GM18517 (cell line): ENCODE results near the gene LPAR1.
"Not testable (repeated sequence)": the region's sequence is repeated elsewhere in the genome, so short reads cannot be mapped to it uniquely, and the experiment has no call there.

Experiments
- ATAC-seq: cut with Tn5 transposase; IDR thresholded peaks from one replicate; pipeline ENCODE4 v1.9.1; 2021; ENCODE audit warnings: mild to moderate bottlenecking, moderate library complexity; ENCODE audit not compliant: unreplicated experiment

The LPAR1 gene, protein sequence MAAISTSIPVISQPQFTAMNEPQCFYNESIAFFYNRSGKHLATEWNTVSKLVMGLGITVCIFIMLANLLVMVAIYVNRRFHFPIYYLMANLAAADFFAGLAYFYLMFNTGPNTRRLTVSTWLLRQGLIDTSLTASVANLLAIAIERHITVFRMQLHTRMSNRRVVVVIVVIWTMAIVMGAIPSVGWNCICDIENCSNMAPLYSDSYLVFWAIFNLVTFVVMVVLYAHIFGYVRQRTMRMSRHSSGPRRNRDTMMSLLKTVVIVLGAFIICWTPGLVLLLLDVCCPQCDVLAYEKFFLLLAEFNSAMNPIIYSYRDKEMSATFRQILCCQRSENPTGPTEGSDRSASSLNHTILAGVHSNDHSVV

DNA sequence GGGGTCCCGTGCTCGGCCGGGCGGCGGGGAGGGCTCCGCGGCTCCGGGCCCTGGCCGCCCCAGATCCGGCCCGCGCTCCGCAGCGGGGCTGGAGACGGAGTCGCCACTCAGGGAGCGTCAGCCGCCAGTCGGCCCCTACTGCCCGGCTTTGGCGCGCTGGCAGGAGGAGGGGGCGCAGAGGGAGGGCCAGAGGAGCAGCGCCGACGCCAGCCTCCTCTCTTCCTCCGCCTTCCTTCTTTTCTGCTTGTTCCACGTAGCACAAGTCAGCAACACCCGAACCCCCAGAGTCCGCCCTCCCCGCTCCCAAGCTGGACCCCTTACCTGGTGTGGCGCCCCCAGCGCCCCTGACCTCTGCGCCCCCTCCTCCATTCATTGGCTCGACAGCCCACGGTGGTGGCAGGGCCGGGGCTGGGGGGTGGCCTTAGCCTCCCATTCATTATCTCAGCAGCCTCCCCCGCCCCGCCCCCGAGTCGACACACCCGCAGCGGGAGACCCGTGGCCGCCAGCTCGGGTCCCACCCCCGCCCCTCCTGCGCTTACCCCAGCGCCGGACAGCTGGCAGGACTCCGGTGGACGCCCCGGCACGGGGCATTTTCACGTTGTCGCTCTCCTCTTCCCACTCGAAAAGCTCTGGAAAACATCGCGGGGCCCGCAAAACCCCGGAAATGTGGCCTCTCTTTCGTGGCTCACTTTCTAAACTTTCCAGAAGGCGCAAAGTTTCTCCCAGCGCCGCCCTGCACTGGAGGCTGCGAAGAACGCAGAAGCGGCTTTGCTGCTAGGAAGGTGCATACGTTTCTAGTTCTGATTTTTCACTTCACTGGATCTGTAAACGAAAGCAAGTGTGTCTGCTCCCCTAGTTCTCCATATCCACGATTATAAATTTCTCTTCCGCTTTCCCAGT, at the start of gene LPAR1:
Gene LPAR1 (minus strand): TSS at position 140 of the 900 bp plus-strand sequence. CDS start 66,353 bp downstream, outside the sequence.
- no peak for ATAC-seq

DNA sequence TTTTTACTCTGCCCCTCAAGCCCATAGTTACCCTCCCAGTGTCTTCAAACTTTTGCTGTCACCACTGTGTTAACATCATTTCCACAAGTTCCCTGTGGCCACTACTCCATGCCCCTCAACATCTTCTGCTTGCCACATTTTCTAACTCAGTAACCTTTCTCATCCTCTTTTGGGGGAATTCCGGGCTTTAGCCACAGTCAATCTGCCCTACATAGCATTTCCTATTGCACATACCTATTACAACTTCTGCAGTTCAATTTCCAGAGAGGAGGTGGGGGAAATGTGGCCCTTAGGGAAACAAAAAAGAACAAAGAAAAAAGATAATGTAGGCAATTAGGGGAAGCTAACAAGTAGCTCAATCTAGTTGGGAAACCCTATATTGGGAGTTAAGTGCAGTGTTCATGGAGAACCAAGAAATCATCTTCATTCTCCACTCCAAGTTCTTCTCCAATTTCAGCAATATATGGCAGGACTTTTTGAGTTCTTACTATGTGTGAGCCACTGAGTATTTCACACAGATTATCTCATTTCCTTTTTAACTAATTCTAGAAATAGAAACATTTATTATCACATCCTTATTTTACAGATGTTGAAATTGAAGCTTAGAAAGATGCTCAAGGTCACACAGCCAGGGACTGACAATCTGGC, 40.2 kb upstream of the LPAR1 start:
- ATAC-seq = no peak

DNA sequence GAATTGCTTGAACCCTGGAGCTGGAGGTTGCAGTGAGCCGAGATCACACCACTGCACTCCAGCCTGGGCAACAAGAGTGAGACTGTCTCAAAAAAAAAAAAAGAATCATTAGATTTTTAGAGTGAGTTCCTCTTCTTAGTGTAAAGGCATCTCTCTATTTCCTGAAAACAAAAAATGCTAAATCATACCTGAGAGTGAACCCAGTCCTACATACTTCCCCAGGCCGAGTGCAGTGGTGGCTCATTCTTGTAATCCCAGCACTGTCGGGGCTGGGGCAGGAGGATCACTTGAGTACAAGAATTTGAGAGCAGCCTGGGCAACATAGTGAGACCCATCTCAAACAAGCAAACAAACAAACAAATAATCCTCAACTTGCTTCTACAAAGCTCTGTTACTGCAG, 38.2 kb upstream of the LPAR1 start:
- ATAC-seq = no peak

DNA sequence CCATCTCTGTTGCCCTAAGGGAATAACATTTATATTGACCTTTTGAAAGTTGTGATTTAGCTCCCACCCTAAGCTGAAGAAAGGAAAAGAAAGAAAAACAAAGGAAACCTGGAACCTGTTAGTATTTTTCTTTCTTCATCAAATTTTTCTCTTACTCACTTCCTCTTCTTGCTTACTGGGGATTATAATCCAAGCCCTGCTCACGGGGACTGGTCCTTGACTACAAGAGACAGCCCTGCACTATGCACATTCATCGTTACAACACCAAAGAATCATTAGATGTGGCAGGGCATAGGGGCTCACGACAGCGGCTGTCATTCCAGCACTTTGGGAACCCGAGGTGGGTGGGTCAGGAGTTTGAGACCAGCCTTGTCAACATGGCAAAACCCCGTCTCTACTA, 37.8 kb upstream of the LPAR1 start:
- no peak for ATAC-seq

DNA sequence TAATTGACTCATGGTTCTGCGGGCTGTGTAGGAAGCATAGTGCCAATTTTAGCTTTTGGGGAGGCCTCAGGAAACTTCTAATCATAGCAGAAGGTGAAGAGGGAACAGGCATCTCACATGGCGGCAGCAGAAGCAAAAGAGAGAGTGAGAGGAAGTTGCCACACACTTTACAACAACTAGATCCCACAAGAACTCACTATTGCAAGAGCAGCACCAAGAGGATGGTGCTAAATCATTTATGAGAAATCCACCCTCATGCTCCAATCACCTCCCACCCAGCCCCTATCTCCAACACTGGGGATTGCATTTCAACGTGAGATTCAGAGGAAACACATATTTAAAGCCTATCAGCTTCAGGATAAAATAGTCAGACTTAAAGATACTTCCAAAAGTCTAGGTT, 36.1 kb upstream of the LPAR1 start:
- no peak for ATAC-seq

DNA sequence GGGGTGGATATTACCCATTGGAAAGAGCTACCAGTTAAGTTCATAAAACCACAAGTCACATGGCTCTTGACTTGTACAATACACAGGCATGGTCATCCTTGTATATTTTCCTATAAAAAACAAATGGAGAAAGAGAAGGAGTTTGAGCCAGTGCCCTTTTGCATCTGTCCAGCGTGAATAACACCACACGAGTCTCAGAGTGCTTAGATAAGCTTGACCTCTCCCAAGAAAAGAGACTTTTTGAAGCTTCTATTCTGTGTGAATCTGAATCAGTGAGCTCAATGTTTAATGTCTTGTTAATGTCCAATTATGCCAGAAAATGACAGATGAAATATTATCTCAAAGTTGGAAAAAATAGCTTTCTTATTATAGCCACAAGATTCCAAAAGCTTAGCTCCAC, 30.9 kb upstream of the LPAR1 start:
- no peak for ATAC-seq

DNA sequence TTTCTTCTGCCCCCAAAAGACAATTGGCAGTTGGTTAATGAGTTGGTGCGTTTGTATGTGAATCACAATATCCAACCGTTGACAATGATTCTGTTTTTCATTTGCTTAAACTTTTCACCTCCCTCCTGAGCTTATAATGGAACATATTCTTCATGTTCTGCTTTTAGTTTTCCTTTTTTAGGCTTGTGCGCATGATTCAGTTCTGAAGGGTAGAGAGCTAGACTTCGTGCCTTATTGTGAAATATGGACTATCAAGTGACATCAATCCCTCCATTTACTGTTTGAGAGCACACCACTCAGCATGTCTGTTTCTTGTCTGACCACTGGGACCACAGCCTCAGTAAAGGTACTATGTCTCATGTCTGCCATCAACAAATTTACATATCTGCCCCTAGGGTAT, 30.5 kb upstream of the LPAR1 start:
- no peak for ATAC-seq

DNA sequence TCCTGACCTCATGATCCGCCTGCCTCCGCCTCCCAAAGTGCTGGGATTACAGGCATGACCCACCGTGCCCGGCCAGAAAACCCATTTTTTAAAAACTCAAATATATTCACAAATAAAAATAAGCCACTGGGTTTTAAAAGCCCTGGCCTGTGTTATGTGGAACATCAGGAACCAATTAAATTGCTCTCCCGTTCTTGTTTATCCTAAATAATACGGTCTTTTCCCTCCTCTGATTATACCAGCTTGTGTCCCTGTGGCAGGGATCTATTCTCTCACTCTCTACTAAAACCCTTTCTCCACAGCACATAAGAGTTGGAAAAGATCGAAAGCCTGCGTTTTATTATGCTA, 30.1 kb upstream of the LPAR1 start:
- ATAC-seq = no peak

DNA sequence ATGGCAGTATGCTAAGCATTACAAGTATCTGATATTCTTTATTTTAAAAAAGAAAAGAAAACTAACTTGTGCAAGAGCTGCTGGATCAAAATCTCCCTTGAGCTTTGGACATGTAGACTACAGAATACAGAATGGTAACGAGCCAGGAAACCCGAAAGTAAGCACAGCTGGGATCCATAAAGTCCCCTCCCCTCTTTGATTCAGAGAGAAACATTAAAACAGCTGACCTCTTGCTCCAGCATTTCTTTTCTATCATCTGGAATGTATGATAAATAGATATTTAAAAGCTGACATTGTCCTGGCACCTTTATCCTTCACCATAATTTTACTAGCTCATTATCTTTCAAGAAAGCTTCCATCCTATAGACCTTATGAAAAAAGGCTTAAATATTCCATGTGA, 28.2 kb upstream of the LPAR1 start:
- no peak for ATAC-seq

DNA sequence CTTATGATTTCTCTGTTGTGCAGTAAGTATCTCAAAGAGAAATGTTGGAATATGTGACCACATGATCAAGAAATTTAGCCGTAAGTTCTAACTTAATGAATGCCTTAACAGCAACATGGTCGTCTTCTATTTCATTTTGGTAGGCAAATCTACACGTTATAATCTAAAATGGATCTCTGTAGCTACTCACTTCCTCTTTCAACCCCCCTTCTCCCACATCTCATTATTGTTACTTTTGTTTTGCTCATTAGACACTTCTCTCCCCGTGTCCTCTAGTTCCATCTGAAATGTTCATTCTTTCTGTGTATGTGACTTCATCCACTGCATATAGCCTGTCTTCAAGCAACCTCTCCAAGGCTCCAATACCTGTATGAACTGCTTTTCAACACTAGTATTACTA, 27.1 kb upstream of the LPAR1 start:
- no peak for ATAC-seq

DNA sequence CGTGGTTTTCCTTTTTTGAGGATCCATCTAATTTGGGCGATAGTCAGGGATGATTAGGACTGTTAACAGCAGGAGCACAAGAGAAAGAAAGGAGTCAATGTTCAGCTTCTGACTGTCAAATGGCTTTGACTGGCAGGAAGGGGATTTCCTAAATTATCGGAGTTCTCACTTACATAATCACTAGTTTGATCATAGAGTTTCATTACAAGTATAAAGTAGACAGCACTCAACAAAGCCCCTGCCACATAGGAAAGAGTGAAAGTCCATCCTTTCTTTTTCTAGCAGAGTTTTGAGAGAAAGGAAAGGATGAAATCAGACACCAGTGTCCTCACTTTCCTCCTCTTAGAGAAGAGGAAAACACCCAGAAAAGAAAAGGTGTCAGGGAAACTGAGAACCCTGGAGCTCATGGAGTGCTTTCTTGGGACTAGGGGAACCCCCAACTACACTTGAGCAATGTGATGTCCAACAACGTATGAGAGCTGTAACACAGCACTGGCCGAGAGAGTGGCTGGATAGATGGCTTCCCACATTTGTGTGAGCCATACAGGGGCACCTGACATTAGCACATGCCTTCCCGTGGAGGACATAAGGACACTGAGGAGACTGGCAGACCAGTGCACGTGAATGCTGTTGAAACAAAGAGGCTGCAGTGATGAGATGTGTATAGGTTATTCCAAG, 26.0 kb upstream of the LPAR1 start:
- no peak for ATAC-seq

DNA sequence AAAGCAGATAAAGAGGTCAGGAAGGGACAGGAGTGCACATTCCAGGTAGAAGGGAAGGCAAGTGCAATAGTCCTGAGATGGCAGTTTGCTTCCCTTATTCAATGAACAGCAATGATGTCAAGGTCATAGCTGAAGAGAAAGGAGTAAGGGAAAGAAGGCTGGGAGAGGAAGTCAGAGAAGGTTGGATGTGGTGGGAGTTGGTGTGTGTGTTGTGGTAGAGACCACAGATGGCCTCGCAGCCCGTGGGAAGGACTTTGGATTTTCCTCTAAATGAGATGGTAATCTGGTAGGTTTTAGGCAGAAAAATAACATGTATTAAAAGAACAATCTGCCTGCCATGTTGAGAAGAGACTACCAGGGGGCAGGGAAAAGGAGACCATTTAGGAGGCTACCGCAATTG, 25.1 kb upstream of the LPAR1 start:
- ATAC-seq = no peak

DNA sequence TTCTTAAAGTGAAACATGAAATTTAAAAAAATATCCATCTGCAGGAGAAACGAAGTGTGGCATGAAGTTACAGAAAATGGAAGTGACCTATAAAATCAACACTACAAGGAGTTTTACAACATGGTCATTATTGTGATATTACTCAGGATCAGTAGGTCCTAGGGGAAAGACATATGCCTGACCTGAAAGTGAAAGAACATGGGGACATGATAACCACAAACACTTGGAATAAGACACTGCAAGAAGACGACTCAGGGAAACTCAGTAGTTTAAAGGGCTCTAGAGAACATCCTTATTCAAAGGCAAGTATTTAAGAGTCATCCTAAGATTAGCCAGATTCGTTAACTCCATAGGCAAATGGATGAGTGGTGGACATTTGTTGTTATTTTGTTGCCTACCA, 19.9 kb upstream of the LPAR1 start:
- ATAC-seq = no peak

DNA sequence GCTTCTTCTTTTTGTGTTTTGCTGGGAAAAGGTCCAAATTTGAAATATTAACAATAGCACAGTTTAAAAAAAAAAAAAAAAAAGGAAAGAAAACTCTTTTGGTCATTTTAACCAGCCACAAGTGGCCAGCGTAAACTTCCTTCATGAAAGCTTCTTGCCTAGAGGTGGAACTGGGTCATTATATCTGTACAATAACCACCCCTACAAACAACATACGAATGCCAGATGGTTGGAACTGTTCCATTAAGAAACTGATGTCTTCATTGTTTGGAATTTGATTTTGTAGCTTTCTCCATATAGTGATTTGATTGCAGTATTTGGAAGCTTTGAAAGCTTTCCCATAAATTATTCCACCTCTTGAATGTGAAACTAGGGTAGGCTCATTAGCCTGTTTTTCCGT, 18.3 kb upstream of the LPAR1 start:
- no peak for ATAC-seq

DNA sequence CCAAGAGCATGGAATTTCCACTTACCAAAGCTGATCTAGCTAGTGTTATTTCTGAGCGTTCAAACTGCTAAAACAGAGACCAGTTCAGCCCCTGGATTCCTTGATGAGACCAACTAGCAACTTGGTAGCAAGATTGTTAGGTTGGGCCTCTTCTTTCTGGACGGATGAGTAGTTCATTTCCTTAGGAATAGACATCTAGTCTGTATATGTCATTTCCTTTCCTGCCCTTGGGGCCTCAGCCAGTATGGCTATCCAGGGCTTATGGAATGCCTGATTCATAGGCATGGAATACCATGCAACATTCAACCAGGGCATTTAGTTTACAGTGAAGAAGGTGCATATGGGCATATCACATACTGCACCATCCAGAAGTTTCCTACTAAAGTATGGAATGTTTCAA, 14.5 kb upstream of the LPAR1 start:
- ATAC-seq = no peak

DNA sequence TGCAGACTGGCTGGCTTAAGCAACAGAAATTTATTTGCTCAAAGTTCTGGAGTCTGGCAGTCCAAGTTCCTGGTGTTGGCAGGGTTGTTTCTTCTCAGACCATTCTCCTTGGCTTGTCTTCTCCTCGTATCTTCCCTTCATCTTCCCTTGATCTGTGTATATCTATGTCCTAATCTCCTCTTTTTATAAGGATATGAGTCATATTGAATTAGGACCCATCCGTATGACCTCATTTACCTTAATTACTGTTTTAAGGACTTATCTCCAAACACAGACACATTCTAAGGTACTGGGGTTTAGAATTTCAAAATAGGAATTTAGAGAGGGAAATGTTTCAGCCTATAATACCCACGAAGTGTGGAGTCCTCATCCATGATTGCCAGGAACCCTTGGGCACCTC, 13.1 kb upstream of the LPAR1 start:
- no peak for ATAC-seq

DNA sequence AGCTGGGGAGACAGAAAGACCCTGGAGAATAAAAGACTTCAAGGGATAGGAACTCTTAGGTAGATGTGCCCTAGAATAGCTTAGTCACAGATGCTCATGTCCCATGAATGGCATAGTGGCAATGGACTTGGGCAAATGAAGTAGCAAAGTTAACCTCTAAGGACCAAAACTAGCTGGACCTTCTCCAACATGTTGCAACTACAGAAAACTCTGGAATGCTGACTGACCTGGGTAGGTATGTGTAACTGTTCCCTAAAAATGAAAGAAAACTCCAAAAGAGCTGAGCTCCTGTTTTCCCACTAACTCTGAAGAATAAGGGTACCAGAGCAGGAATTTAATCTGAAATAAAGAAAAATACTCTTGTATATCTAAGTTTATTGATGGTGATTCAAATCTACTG, 12.5 kb upstream of the LPAR1 start:
- ATAC-seq = no peak

DNA sequence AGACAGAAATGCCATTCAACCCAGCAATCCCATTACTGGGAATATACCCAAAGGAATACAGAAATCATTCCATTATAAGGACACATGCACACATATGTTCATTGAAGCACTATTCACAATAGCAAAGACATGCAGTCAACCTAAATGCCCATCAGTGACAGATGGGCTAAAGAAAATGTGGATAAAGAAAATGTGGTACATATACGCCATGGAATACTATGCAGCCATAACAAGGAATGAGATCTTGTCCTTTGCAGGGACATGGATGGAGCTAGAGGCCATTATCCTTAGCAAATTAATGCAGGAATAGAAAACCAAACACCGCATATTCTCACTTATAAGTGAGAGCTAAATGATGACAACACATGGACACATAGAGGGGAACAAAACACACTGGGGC, 9.0 kb upstream of the LPAR1 start:
- not testable (repeated sequence) for ATAC-seq

DNA sequence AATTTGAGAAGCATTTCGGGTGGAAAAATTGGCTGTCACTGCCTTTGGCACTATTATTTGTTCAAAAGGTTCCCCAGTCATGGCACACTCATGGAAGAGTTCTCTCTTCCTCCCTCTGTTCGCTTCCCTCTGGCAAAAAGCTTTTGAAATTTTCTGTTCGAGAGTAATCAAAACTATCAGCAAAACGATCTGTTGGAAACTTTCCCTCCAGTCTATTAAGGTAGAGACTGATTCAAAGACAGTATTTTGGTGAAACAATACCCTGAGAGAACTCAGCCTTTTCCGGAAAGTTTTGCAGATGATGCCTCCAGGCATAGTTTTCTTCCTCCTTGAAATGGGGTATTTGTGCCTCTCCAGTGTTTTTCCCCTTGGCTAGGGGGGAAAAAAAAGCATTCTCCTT, 3.6 kb upstream of the LPAR1 start:
- ATAC-seq = no peak

DNA sequence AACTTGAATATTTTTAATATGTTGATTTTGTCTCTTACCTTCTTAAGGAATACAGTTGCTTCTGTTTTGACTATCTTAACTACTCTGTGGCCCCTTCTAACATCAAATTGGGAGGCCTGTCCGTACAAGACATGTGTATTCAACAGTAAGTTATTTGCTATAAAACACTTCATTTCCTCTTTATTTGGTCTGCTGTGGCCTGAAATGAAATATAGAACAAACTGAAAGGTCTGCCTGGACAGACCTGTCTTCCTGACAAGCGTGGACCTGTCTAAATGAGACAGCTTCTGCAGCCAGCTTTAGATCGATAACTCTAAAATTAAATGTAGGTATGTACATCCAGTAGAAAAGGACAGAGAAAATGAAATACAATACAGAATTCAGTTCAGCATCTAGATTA, 2.2 kb upstream of the LPAR1 start:
- ATAC-seq = no peak

DNA sequence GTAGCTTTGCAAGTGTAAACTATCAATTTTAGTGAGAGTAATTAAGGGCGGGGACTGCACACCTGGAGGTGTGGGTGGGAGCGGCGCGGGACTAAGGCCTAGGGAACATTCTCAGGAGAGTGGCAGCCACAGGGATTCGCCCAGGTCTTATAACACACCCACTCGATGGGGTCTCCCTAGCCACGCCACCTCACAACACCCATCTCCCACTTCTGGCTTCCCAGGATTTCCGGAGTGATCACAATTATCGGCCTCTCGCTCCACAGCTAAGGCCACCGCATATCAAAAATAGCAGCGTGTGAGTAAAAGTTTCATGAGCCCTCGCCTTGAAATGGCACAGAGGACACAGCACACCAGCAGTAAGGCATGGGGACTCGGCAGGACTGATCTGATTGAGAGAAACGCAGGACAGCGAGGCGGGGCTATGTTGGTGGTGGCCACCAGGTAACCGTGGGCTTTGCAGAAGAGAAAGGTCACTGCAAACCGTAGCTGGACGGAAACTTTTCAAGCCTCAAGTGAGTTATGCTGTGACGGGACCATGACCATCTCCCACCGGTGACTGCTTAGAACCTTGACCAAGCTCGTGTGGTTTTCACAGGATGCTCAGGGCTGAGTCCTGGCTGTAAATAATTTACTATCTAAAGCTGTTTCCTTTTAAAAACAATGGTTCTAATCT, 1.1 kb upstream of the LPAR1 start:
- ATAC-seq = no peak
